HepG2 (cell line): ENCODE data around the gene KLKB1. TPM values are rescaled to one million over a fixed set of nuclear protein-coding genes. Genes with fewer than 3 reads are reported as not detected.

Experiments
- AGO1 ChIP-seq: fragments of 200-400 bp; formaldehyde crosslinking; IDR thresholded peaks from 2 replicates; pipeline ENCODE4 v1.6.1; 2017; ENCODE audit warnings: mild to moderate bottlenecking, low read depth, low read length, moderate library complexity; ENCODE audit not compliant: poor library complexity, severe bottlenecking
- AHDC1 ChIP-seq: sonication (generic); formaldehyde crosslinking; IDR thresholded peaks from 2 replicates; pipeline ENCODE4 v1.5.1; 2020; ENCODE audit warnings: mild to moderate bottlenecking, missing genetic modification reagents, borderline replicate concordance
- EEA1 ChIP-seq: sonication (generic); formaldehyde crosslinking; IDR thresholded peaks from 2 replicates; pipeline ENCODE4 v1.5.1; 2020; ENCODE audit warnings: mild to moderate bottlenecking, missing genetic modification reagents, borderline replicate concordance
- ETS1 ChIP-seq: sonication (generic); formaldehyde crosslinking; IDR thresholded peaks from 2 replicates; pipeline ENCODE4 v1.4.0; 2020; ENCODE audit warnings: missing genetic modification reagents
- GRHL1 ChIP-seq: sonication (generic); formaldehyde crosslinking; conservative IDR thresholded peaks from 2 replicates; pipeline ENCODE4 v1.8.0; 2022; ENCODE audit warnings: missing genetic modification reagents
- HBP1 ChIP-seq: IDR thresholded peaks from 2 replicates; pipeline ENCODE4 v1.6.1; 2016; ENCODE audit warnings: low read depth, control low read depth
- IRF9 ChIP-seq: sonication (generic); formaldehyde crosslinking; IDR thresholded peaks from 2 replicates; pipeline ENCODE4 v1.8.0; 2022; ENCODE audit warnings: missing genetic modification reagents, mild to moderate bottlenecking, borderline replicate concordance
- MTA3 ChIP-seq: sonication (generic); formaldehyde crosslinking; IDR thresholded peaks from 2 replicates; pipeline ENCODE4 v1.4.0; 2020; ENCODE audit warnings: missing genetic modification reagents
- PLRG1 ChIP-seq: fragments of 450-650 bp; conservative IDR thresholded peaks from 2 replicates; pipeline ENCODE4 v1.6.1; 2016
- SMC3 ChIP-seq: IDR thresholded peaks from 2 replicates; pipeline ENCODE4 v1.6.1; 2011; ENCODE audit warnings: low read length, improper control_type of control experiment
- SP5 ChIP-seq: IDR thresholded peaks from 2 replicates; pipeline ENCODE4 v1.6.1; 2016; ENCODE audit warnings: low read depth, borderline replicate concordance
- ZBTB21 ChIP-seq: sonication (generic); formaldehyde crosslinking; IDR thresholded peaks from 2 replicates; pipeline ENCODE4 v1.4.0; 2020; ENCODE audit warnings: missing genetic modification reagents
- ZFP41 ChIP-seq: sonication (generic); formaldehyde crosslinking; IDR thresholded peaks from 2 replicates; pipeline ENCODE4 v1.4.0; 2020; ENCODE audit warnings: mild to moderate bottlenecking, missing genetic modification reagents, borderline replicate concordance
- ZNF354B ChIP-seq: sonication (generic); formaldehyde crosslinking; IDR thresholded peaks from 2 replicates; pipeline ENCODE4 v1.8.0; 2022; ENCODE audit warnings: mild to moderate bottlenecking, missing genetic modification reagents
- ZNF567 ChIP-seq: sonication (generic); formaldehyde crosslinking; IDR thresholded peaks from 2 replicates; pipeline ENCODE4 v1.8.1; 2023; ENCODE audit warnings: mild to moderate bottlenecking, missing genetic modification reagents, borderline replicate concordance
- ZNF678 ChIP-seq: sonication (generic); formaldehyde crosslinking; IDR thresholded peaks from 2 replicates; pipeline ENCODE4 v1.4.0; 2020; ENCODE audit warnings: mild to moderate bottlenecking, missing genetic modification reagents
- polyA plus RNA-seq, 8 experiments: library from polyadenylated mRNA; depleted of rRNA in 3 of 8; stranded (reverse) in 7 of 8; unstranded in 1 of 8; fragments of >200 nt; fragmentation: Illumina TruSeq in 4 of 8; extraction: Trizol in 4 of 8; gene quantifications; 2 replicates each; pipeline versions ENCODE4 v1.2.1 to v1.2.3, GENCODE V29; 2011 to 2016; ENCODE audit warnings: low read depth in 4 of 8, missing spikeins in 1 of 8, mixed read lengths in 1 of 8; ENCODE audit not compliant: insufficient read depth in 1 of 8
- total RNA-seq, 5 experiments: library from RNA; depleted of rRNA; stranded (reverse); fragments of >200 nt; fragmentation: Illumina TruSeq; extraction: Trizol; gene quantifications; 2 replicates each; pipeline ENCODE4 v1.2.3, GENCODE V29; 2016; ENCODE audit warnings: low read depth in 1 of 5

The KLKB1 gene
- total and polyA plus RNA-seq, 2 of the 13 experiments (the other 11 are each of a cell fraction or from before 2014, with no cell fraction given), result 0.26 to 0.49 TPM

- TF ChIP-seq IRF9 (CRISPR knock-in tag) (no peak), ZNF354B (CRISPR knock-in tag) (no peak), ZBTB21 (CRISPR knock-in tag) (no peak), MTA3 (CRISPR knock-in tag) (no peak), ETS1 (CRISPR knock-in tag) (no peak), PLRG1 (no peak), SP5 (CRISPR knock-in tag) (peak; percentile 93), ZFP41 (CRISPR knock-in tag) (no peak), EEA1 (CRISPR knock-in tag) (no peak), ZNF678 (CRISPR knock-in tag) (no peak), AHDC1 (CRISPR knock-in tag) (peak; percentile 62; the same call in 1 of the 2 replicates), AGO1 (no peak), SMC3 (no peak), ZNF567 (CRISPR knock-in tag) (no peak), GRHL1 (CRISPR knock-in tag) (no peak), HBP1 (CRISPR knock-in tag) (no peak)
Observed at GRCh38 chr4:186265683-186266652, 38.7 kb downstream of the KLKB1 start, which contains the start of gene F11 (continued).
